GM12878 (cell line): ENCODE results near the gene SERPINB8. TPM values are rescaled to one million over a fixed set of nuclear protein-coding genes. Genes with fewer than 3 reads are reported as not detected.
"Not testable (repeated sequence)": the region's sequence is repeated elsewhere in the genome, so short reads cannot be mapped to it uniquely, and the experiment has no call there.

Experiments used
- ATAC-seq: fragments of 200-7000 bp; cut with Tn5 transposase; 3 replicates; pipeline ENCODE4 v1.9.1; 2020; ENCODE audit warnings: mild to moderate bottlenecking, moderate library complexity
- BruUV-seq: library from RNA; stranded (reverse); fragments of 400-500 nt; replicated peaks from 2 replicates; lab custom pipeline; 2021; lab: Mats Ljungman, UMichigan
- CTCF ChIA-PET: fragments of 300-600 bp; sonication (Branson Sonifier 250); formaldehyde crosslinking; extraction: SDS; loops from one replicate; lab custom pipeline; 2021; ENCODE audit warnings: inconsistent platforms; lab: Yijun Ruan, JAX
- POLR2A ChIA-PET: fragments of 350-600 bp; formaldehyde crosslinking; extraction: SDS; loops from one replicate; lab custom pipeline; 2021; ENCODE audit warnings: inconsistent platforms; lab: Charles Lee
- RAD21 ChIA-PET: fragments of 300-600 bp; sonication (Branson Sonifier 250); formaldehyde crosslinking; loops from one replicate; lab custom pipeline; 2023; ENCODE audit warnings: antibody characterized with exemption; ENCODE audit not compliant: unreplicated experiment; lab: Charles Lee
- SMC1A ChIA-PET: fragments of 300-600 bp; sonication (Branson Sonifier 250); formaldehyde crosslinking; loops from one replicate; lab custom pipeline; 2023; ENCODE audit not compliant: unreplicated experiment, uncharacterized antibody; lab: Charles Lee
- DNase-seq: peaks from one replicate; pipeline ENCODE4 v3.0.0-alpha.2; 2011; ENCODE audit warnings: low read depth, low spot score
- FAIRE-seq: peaks from 3 replicates; lab custom pipeline; 2011; peaks lifted over from hg19 to GRCh38; lab: Jason Lieb, UNC
- H2AFZ ChIP-seq: 2 replicates; pipeline ENCODE4 v1.6.0; 2011; ENCODE audit warnings: low read depth, low read length, control low read depth; ENCODE audit not compliant: control insufficient read depth
- H3K27ac ChIP-seq: 2 replicates; pipeline ENCODE4 v1.5.1; 2011; ENCODE audit warnings: control low read depth; ENCODE audit not compliant: control insufficient read depth, insufficient read depth
- H3K27me3 ChIP-seq, 2 experiments: replicated peaks in 1 of 2; 2 replicates each; pipeline versions ENCODE4 v1.6.0 to v1.6.1; 2011; ENCODE audit warnings: low read length in 1 of 2; ENCODE audit not compliant: control insufficient read depth in 2 of 2, insufficient read depth in 2 of 2
- H3K36me3 ChIP-seq, 2 experiments: 2 replicates each; pipeline ENCODE4 v1.5.1; 2011; ENCODE audit warnings: low read length in 1 of 2; ENCODE audit not compliant: control insufficient read depth in 2 of 2, insufficient read depth in 2 of 2
- H3K4me1 ChIP-seq: 2 replicates; pipeline ENCODE4 v1.6.1; 2011; ENCODE audit warnings: mild to moderate bottlenecking, low read length, moderate library complexity, mixed read lengths; ENCODE audit not compliant: control insufficient read depth, insufficient read depth
- H3K4me2 ChIP-seq: 2 replicates; pipeline ENCODE4 v1.6.0; 2011; ENCODE audit warnings: control low read depth; ENCODE audit not compliant: control insufficient read depth, insufficient read depth
- H3K4me3 ChIP-seq: fragments of 200-600 bp; sonication (generic); 2 replicates; pipeline ENCODE4 v1.5.1; 2016
- H3K79me2 ChIP-seq: 2 replicates; pipeline ENCODE4 v1.6.0; 2011; ENCODE audit warnings: low read length; ENCODE audit not compliant: control insufficient read depth, insufficient read depth
- H3K9ac ChIP-seq: 2 replicates; pipeline ENCODE4 v1.8.0; 2011; ENCODE audit warnings: low read length, control low read depth, mixed read lengths; ENCODE audit not compliant: control insufficient read depth, insufficient read depth
- H3K9me3 ChIP-seq: replicated peaks from 3 replicates; pipeline ENCODE4 v1.5.1; 2011; ENCODE audit warnings: mild to moderate bottlenecking, low read length; ENCODE audit not compliant: control insufficient read depth, insufficient read depth
- H4K20me1 ChIP-seq: 2 replicates; pipeline ENCODE4 v1.6.0; 2011; ENCODE audit not compliant: control insufficient read depth, insufficient read depth
- BMI1 ChIP-seq: fragments of 450-650 bp; IDR thresholded peaks from 2 replicates; pipeline ENCODE4 v1.6.1; 2016; ENCODE audit warnings: mild to moderate bottlenecking, moderate library complexity, borderline replicate concordance
- CBFB ChIP-seq: IDR thresholded peaks from 2 replicates; pipeline ENCODE4 v1.6.1; 2016; ENCODE audit warnings: antibody characterized with exemption, low read depth
- CEBPZ ChIP-seq: fragments of 150-350 bp; IDR thresholded peaks from 2 replicates; pipeline ENCODE4 v1.6.1; 2016; ENCODE audit warnings: low read depth, low read length
- CHD4 ChIP-seq: fragments of 200-600 bp; sonication (generic); IDR thresholded peaks from 2 replicates; pipeline ENCODE4 v1.6.1; 2016; ENCODE audit warnings: mild to moderate bottlenecking
- EZH2 ChIP-seq: IDR thresholded peaks from 2 replicates; pipeline ENCODE4 v1.6.1; 2012; ENCODE audit warnings: low read depth, mild to moderate bottlenecking, control low read depth, inconsistent platforms, low read length, borderline replicate concordance; ENCODE audit not compliant: control insufficient read depth
- MAX ChIP-seq: IDR thresholded peaks from 2 replicates; pipeline ENCODE4 v1.6.1; 2012; ENCODE audit warnings: low read depth, low read length, improper control_type of control experiment
- NFYA ChIP-seq: IDR thresholded peaks from 2 replicates; pipeline ENCODE4 v1.6.1; 2011; ENCODE audit warnings: low read depth, mild to moderate bottlenecking, low read length, improper control_type of control experiment, borderline replicate concordance
- NR2F1 ChIP-seq: fragments of 450-650 bp; conservative IDR thresholded peaks from 2 replicates; pipeline ENCODE4 v1.6.1; 2017; ENCODE audit warnings: mild to moderate bottlenecking
- PKNOX1 ChIP-seq: fragments of 450-650 bp; IDR thresholded peaks from 2 replicates; pipeline ENCODE4 v1.6.1; 2016; ENCODE audit warnings: mild to moderate bottlenecking
- PML ChIP-seq: IDR thresholded peaks from 2 replicates; pipeline ENCODE4 v1.6.1; 2012; ENCODE audit warnings: low read length, inconsistent platforms
- RBBP5 ChIP-seq: fragments of 200-600 bp; sonication (generic); conservative IDR thresholded peaks from 2 replicates; pipeline ENCODE4 v1.6.1; 2016
- STAT1 ChIP-seq: fragments of 450-650 bp; conservative IDR thresholded peaks from 2 replicates; pipeline ENCODE4 v1.6.1; 2014; ENCODE audit warnings: antibody characterized with exemption, mild to moderate bottlenecking
- TAF1 ChIP-seq: IDR thresholded peaks from 2 replicates; pipeline ENCODE4 v1.6.1; 2011; ENCODE audit warnings: mild to moderate bottlenecking, low read depth, low read length, borderline replicate concordance
- WGBS: methylation state at CpG from one replicate; pipeline ENCODE4 v1.1.6; 2016; ENCODE audit warnings: low lambda C conversion rate; ENCODE audit not compliant: insufficient replicate concordance, insufficient coverage; ENCODE audit errors: missing lambda C conversion rate; 5-methylcytosine and 5-hydroxymethylcytosine counted together
- in situ Hi-C: fragments of 300-500 bp; cut with MboI; formaldehyde crosslinking; loops from 9 replicates; pipeline ENCODE4 v1.14.3; 2018; ENCODE audit warnings: mixed read lengths
- intact Hi-C: fragments of 100-400 bp; cut with micrococcal nuclease; formaldehyde crosslinking; loops from one replicate; pipeline ENCODE4 v1.14.2; 2022; ENCODE audit not compliant: unreplicated experiment
- polyA plus RNA-seq, 11 experiments: library from polyadenylated mRNA; depleted of rRNA in 4 of 11; unstranded in 6 of 11; stranded (reverse) in 5 of 11; fragments of >200 nt; fragmentation: Nextera tagmentation in 4 of 11; fragmentation: Illumina TruSeq in 1 of 11; extraction: Ambion mirVana in 4 of 11; extraction: Trizol in 1 of 11; gene quantifications; 1 replicate in 1 of 11; 2 replicates in 10 of 11; pipeline versions ENCODE4 v1.2.1 to v1.2.3, GENCODE V29; 2011 to 2016; ENCODE audit warnings: inconsistent platforms in 2 of 11, missing spikeins in 2 of 11, low read depth in 1 of 11
- total RNA-seq, 4 experiments: library from RNA; depleted of rRNA in 3 of 4; stranded (reverse); fragments of >200 nt in 3 of 4; fragmentation: Illumina TruSeq in 1 of 4; extraction: Trizol in 1 of 4; gene quantifications; 2 replicates each; pipeline versions ENCODE4 v1.2.1 to v1.2.3, GENCODE V29; 2013 to 2021

Gene SERPINB8
- total and polyA plus RNA-seq, 10 of the 15 experiments (the other 5 are each of a cell fraction or from before 2014, with no cell fraction given), result 8.1 to 31.5 (median 16.7) TPM

- H3K27ac ChIP-seq, H2AFZ ChIP-seq, H3K4me3 ChIP-seq, H3K4me1 ChIP-seq, DNase-seq, H3K36me3 ChIP-seq, H3K9me3 ChIP-seq, H3K4me2 ChIP-seq, H3K79me2 ChIP-seq, CTCF ChIA-PET, H4K20me1 ChIP-seq, BruUV-seq, intact Hi-C loops, H3K9ac ChIP-seq, in situ Hi-C loops, H3K27me3 ChIP-seq, POLR2A ChIA-PET: not testable (repeated sequence)
- ChIA-PET RAD21 (interaction anchor here (2.4 kb wide), 1 partner anchor 20 kb away, joined by 9 read pairs; no protein-coding TSS in a partner anchor), SMC1A (interaction anchor here (2.0 to 2.2 kb wide), 3 partner anchors 20 to 39 kb away, joined by 4 to 8 read pairs (median 5); partner anchors contain the start of gene SERPINB10)
- FAIRE-seq (peak; percentile 38), ATAC-seq (peak; percentile 65)
These were observed 40.5 kb upstream of the SERPINB8 start for GRCh38 chr18:63929369-63929768.

- Histone ChIP-seq H3K27ac (no peak overlapping the region), H3K4me3 (no peak overlapping the region), H3K27me3 (no peaks in the 10 kb centered on the region), H3K4me2 (no peak overlapping the region), H3K79me2 (no peaks in the 10 kb centered on the region), H3K9ac (no peak overlapping the region), H3K9me3 (no peaks in the 10 kb centered on the region), H4K20me1 (no peaks in the 10 kb centered on the region), H3K4me1 (peaks cover 4% of the 10 kb centered on the region; the same call in 1 of the 2 replicates), H2AFZ (no peak overlapping the region), H3K36me3 (no peaks in the 10 kb centered on the region)
- ChIA-PET POLR2A (interaction anchor here (0.8 to 1.5 kb wide), 3 partner anchors 14 to 38 kb away, joined by 3 to 4 read pairs (median 3); no protein-coding TSS in a partner anchor), RAD21 (interaction anchor here (2.4 kb wide), 1 partner anchor 22 kb away, joined by 9 read pairs; no protein-coding TSS in a partner anchor), CTCF (interaction anchor here (0.6 to 1.4 kb wide), 3 partner anchors 33 to 82 kb away, joined by 3 to 5 read pairs (median 3); no protein-coding TSS in a partner anchor), SMC1A (interaction anchor here (1.0 to 2.0 kb wide), 8 partner anchors 8 to 248 kb away, joined by 3 to 5 read pairs (median 4); partner anchors contain the start of gene SERPINB10)
- ATAC-seq (no peak), DNase-seq (no peak), FAIRE-seq (no peak)
- in situ Hi-C loops, result no loop called here
- 36% methylated on average over 3 of the region's 3 CpGs for WGBS
- no TSS peak for BruUV-seq
- intact Hi-C loops, result no loop called here
- TF ChIP-seq BMI1 (no peak), CHD4 (no peak), NFYA (no peak), CEBPZ (no peak), PML (no peak), STAT1 (no peak), PKNOX1 (no peak), EZH2 (no peak), CBFB (no peak), TAF1 (no peak), NR2F1 (no peak), RBBP5 (no peak), MAX (no peak)
These were observed 39.0 kb upstream of the SERPINB8 start for GRCh38 chr18:63930773-63931354.
